HG02973 (cell line): ENCODE results near the gene SPEM1.
A peak's percentile ranks its signal among the peaks of the same experiment; 100 is the strongest.

ENCODE experiments used
- ATAC-seq: cut with Tn5 transposase; IDR thresholded peaks from one replicate; pipeline ENCODE4 v1.9.1; 2021; ENCODE audit warnings: moderate library complexity; ENCODE audit not compliant: unreplicated experiment

The SPEM1 gene

GRCh38 chr17:7419819-7420610, at the start of gene SPEM1:
Gene SPEM1, plus strand, starts transcription at chr17:7420324. Its CDS starts 61 bp downstream, at chr17:7420385.
- no peak for ATAC-seq

- ATAC-seq = no peak
These were observed 49.3 kb upstream of the SPEM1 start for GRCh38 chr17:7370853-7371252.

- ATAC-seq = no peak
These were observed 45.8 kb upstream of the SPEM1 start for GRCh38 chr17:7374353-7374752.

GRCh38 chr17:7379134-7379533, 41.0 kb upstream of the SPEM1 start:
- ATAC-seq = no peak

GRCh38 chr17:7380321-7380720, 39.8 kb upstream of the SPEM1 start:
- no peak for ATAC-seq

GRCh38 chr17:7380855-7381683, 39.1 kb upstream of the SPEM1 start, which contains the start of gene TNK1:
Gene TNK1, plus strand, starts transcription at chr17:7381089. Its CDS starts 1,838 bp downstream, at chr17:7382927.
- ATAC-seq = no peak

GRCh38 chr17:7382901-7383300, 37.2 kb upstream of the SPEM1 start:
- no peak for ATAC-seq

- ATAC-seq = no peak
These were observed 36.8 kb upstream of the SPEM1 start for GRCh38 chr17:7383371-7383741.

- ATAC-seq = no peak
These were observed 36.2 kb upstream of the SPEM1 start for GRCh38 chr17:7383742-7384488.

- no peak for ATAC-seq
These were observed 35.5 kb upstream of the SPEM1 start for GRCh38 chr17:7384489-7385081.

- no peak for ATAC-seq
These were observed 31.3 kb upstream of the SPEM1 start for GRCh38 chr17:7388856-7389255.

GRCh38 chr17:7389924-7390910, 29.9 kb upstream of the SPEM1 start:
- no peak for ATAC-seq

- no peak for ATAC-seq
These were observed 28.8 kb upstream of the SPEM1 start for GRCh38 chr17:7391307-7391706.

GRCh38 chr17:7392696-7393612, 27.2 kb upstream of the SPEM1 start:
- no peak for ATAC-seq

- peak; percentile 41 for ATAC-seq
These were observed 26.3 kb upstream of the SPEM1 start for GRCh38 chr17:7393613-7394451.

GRCh38 chr17:7394452-7395191, 25.5 kb upstream of the SPEM1 start, which contains the start of gene PLSCR3:
Gene PLSCR3, minus strand, starts transcription at chr17:7394525. Its CDS starts 415 bp downstream, at chr17:7394110.
- peak; percentile 51 for ATAC-seq

- ATAC-seq = no peak
These were observed 24.0 kb upstream of the SPEM1 start for GRCh38 chr17:7396147-7396546.
